Right lobe of liver (tissue), 6 donors: ENCODE data around the gene C6orf163. TPM values are rescaled to one million over a fixed set of nuclear protein-coding genes. Genes with fewer than 3 reads are reported as not detected.

Experiments used
- ATAC-seq, 4 donors: fragments of 200-7000 bp; cut with Tn5 transposase; one replicate each; pipeline ENCODE4 v1.9.1; 2020; ENCODE audit warnings: mild to moderate bottlenecking in 4 of 4, moderate library complexity in 4 of 4
- DNase-seq, 3 donors: peaks; one replicate each; pipeline ENCODE4 v3.0.0-alpha.2; 2020
- H3K27ac ChIP-seq, 3 donors: fragments of 200-600 bp; one replicate each; pipeline ENCODE4 v1.8.0; 2022
- H3K27me3 ChIP-seq, 2 donors: fragments of 200-600 bp; one replicate each; pipeline ENCODE4 v1.8.0; 2022
- H3K36me3 ChIP-seq, 4 donors: fragments of 200-600 bp; sonication (generic) in 1 of 4; one replicate each; pipeline versions ENCODE4 v1.5.1 to v1.8.0; 2017 to 2022; ENCODE audit warnings: control low read depth in 1 of 4
- H3K4me1 ChIP-seq, 4 donors: fragments of 200-600 bp; sonication (generic) in 1 of 4; one replicate each; pipeline versions ENCODE4 v1.5.1 to v1.8.0; 2017 to 2022; ENCODE audit warnings: control low read depth in 1 of 4
- H3K4me3 ChIP-seq, 3 donors: fragments of 200-600 bp; one replicate each; pipeline ENCODE4 v1.8.0; 2022
- H3K9me3 ChIP-seq, 4 donors: fragments of 200-600 bp; sonication (generic) in 1 of 4; one replicate each; pipeline versions ENCODE4 v1.5.1 to v1.8.0; 2017 to 2022; ENCODE audit warnings: control low read depth in 1 of 4
- POLR2A ChIP-seq: fragments of 450-650 bp; IDR thresholded peaks from one replicate; pipeline ENCODE4 v1.6.1; 2017; ENCODE audit warnings: antibody characterized with exemption, mild to moderate bottlenecking
- WGBS: methylation state at CpG from one replicate; pipeline ENCODE4 v1.1.6; 2018; ENCODE audit warnings: low coverage, low lambda C conversion rate; ENCODE audit not compliant: insufficient coverage; ENCODE audit errors: missing lambda C conversion rate; 5-methylcytosine and 5-hydroxymethylcytosine counted together
- intact Hi-C, 2 donors: fragments of 100-400 bp; cut with DNase I; formaldehyde crosslinking; loops; one replicate each; pipeline versions ENCODE4 v1.11.2 to v1.14.1; 2022
- total RNA-seq, 6 experiments: library from RNA; depleted of rRNA in 2 of 6; stranded (reverse); fragments of >200 nt in 2 of 6; fragmentation: NEBNext Ultra II Directional in 3 of 6; extraction: Animal tissue kit (Norgen Biotek cat#: 25700) in 3 of 6; gene quantifications; one replicate each; pipeline versions ENCODE4 v1.1.0 to v1.2.4, GENCODE V29; 2016 to 2023
- TF ChIP-seq, protein P1 (sequence below), 4 donors: fragments of 200-600 bp in 3 of 4; fragments of 450-650 bp in 1 of 4; IDR thresholded peaks; one replicate each; pipeline versions ENCODE4 v1.5.1 to v1.8.0; 2016 to 2022; ENCODE audit warnings: antibody characterized with exemption in 4 of 4, mild to moderate bottlenecking in 2 of 4
- donor health status: DM: no; HTN: yes; CAD: no.
- donor health status: DM: no; HTN: no; CAD: no.
- donor health status: DM: no; HTN: no; CAD: no.
- donor health status: DM: no; HTN: yes; CAD: no.
- donor health status: DM: no; HTN: yes; CAD: no.

The C6orf163 gene
- total RNA-seq, 6 experiments from 2014 or later = 0.55 to 1.7 (median 1.4) TPM

DNA sequence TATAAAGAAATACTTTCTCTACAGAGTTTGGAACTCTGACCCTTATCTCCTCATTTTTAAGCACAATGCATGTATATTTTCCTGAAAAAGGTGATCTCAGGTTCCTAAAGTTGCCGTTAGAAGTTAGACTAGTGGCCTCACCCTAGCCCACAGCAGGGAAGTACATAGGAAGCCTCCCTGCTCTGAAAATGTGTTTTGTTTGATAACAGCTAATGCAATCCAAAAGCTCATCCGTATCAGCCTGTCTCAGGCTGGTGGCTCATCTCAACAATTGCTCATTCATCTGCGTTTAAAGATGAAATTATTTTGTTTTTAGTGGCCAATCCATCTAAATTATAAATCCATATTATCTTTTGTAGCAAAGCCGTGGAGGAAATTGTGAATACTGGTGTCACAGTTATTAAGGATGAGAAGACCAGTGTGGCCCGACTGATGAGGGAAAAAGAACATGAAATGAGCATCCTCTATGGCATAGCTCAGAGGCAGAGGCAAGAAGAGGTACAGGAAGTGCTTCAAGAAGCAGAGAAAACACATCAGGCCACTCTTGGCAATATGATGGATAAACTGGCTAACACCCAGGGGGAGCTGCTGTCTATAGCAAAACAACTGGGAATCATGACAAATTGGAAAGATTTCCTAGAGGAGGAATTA is 20.1 kb downstream of the C6orf163 start:
- DNase-seq (no peak), ATAC-seq (no peak)
- 75% methylated on average over 5 of the region's 5 CpGs for WGBS

DNA sequence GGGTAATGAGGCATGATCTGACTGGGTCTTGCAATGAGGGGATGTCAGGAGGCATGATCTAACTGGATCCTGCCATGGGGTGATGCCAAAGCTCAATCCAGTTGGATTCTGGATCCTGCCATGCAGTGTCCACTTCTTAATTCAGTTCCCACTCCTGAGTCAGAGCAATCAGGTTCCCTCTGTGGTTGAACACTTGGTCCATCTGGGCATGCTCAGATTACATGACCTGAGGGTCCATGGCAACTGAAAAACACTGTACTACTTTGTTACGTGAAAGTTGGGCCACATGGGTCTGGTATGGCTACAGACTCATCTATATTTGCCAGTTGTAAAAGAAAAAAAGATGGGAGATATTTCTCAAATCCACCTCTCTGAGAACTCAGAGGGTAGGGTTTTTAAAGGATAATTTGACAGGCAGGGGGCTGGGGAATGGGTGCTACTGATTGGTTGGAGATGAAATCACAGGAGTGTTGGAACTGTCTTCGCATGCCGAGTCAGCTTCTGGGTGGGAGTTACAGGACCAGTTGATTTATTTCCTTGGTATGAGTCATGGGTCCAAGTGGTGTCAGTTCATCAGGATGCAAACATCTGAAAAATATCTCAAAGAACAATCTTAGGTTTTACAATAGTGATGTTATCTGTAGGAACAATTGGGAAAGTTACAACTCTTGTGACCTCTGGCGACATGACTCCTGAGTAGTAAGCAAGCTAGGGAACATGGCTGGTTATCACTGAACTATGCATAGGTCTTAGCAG is 21.6 kb downstream of the C6orf163 start:
- 92% methylated on average over 4 of the region's 4 CpGs for WGBS
- Histone ChIP-seq H3K36me3 (no peaks in the 10 kb centered on the region), H3K4me3 (no peak overlapping the region), H3K27me3 (no peaks in the 10 kb centered on the region), H3K9me3 (no peaks in the 10 kb centered on the region), H3K4me1 (no peaks in the 10 kb centered on the region), H3K27ac (no peak overlapping the region)
- intact Hi-C loops = no loop called here
- TF ChIP-seq, protein P1, sequence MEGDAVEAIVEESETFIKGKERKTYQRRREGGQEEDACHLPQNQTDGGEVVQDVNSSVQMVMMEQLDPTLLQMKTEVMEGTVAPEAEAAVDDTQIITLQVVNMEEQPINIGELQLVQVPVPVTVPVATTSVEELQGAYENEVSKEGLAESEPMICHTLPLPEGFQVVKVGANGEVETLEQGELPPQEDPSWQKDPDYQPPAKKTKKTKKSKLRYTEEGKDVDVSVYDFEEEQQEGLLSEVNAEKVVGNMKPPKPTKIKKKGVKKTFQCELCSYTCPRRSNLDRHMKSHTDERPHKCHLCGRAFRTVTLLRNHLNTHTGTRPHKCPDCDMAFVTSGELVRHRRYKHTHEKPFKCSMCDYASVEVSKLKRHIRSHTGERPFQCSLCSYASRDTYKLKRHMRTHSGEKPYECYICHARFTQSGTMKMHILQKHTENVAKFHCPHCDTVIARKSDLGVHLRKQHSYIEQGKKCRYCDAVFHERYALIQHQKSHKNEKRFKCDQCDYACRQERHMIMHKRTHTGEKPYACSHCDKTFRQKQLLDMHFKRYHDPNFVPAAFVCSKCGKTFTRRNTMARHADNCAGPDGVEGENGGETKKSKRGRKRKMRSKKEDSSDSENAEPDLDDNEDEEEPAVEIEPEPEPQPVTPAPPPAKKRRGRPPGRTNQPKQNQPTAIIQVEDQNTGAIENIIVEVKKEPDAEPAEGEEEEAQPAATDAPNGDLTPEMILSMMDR (IDR thresholded peaks at IDR 0.05) = no peak
- no peak for TF ChIP-seq POLR2A
- ATAC-seq (no peak), DNase-seq (no peak)

More for the DNA sequence above, 20.1 kb downstream of the C6orf163 start:
- Histone ChIP-seq H3K27me3 (no peaks in the 10 kb centered on the region), H3K4me1 (no peaks in the 10 kb centered on the region), H3K36me3 (no peaks in the 10 kb centered on the region), H3K4me3 (no peak overlapping the region), H3K27ac (no peak overlapping the region), H3K9me3 (no peaks in the 10 kb centered on the region)
- TF ChIP-seq, protein P1 (IDR thresholded peaks at IDR 0.05) = no peak
- no peak for TF ChIP-seq POLR2A
- intact Hi-C loops = no loop called here

DNA sequence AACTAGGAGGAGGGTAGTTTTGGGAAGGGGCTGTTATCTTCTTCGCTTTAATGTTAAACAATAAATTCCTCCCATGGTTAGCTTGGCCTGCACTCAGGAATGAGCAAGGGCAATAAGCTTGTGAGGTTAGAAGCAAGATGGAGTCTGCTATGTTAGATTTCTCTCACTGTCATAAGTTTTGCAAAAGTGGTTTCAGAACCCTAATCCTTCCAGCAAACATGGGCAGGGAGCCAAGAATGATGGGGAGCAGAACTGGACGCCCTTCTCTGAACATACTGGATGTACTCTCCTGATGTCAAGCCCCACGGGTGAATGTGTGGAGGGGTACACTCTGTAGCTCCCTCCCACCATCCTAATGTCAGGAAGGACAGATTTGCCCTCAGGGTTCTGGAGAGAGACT is 22.3 kb downstream of the C6orf163 start:
- no peak for TF ChIP-seq POLR2A
- TF ChIP-seq, protein P1 (IDR thresholded peaks at IDR 0.05) = no peak
- intact Hi-C loops = no loop called here
- H3K4me3 ChIP-seq = no peak overlapping the region
- DNase-seq = no peak
- H3K36me3 ChIP-seq = no peaks in the 10 kb centered on the region
- 83% methylated on average over 1 of the region's 3 CpGs for WGBS
- H3K9me3 ChIP-seq = no peaks in the 10 kb centered on the region
- H3K4me1 ChIP-seq = no peaks in the 10 kb centered on the region
- ATAC-seq = no peak
- no peak overlapping the region for H3K27ac ChIP-seq
- no peaks in the 10 kb centered on the region for H3K27me3 ChIP-seq

DNA sequence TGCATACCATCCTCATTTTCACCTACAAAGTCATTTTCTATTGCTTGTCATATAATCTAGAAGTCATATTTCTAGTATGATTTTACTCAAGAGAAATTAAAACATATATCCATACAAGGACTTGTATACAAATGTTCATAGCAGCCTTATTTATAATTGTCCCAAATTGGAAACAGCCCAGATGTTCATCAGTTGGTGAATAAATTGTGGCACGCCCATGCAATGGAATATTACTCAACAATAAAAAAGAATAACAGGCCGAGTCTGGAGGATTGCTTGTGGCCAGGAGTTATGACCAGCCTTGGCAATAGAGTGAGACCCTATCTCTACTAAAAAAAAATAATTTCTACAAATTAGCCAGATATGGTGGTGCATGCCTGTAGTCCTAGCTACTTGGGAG is 28.8 kb downstream of the C6orf163 start:
- H3K4me1 ChIP-seq = no peaks in the 10 kb centered on the region
- no peaks in the 10 kb centered on the region for H3K27me3 ChIP-seq
- intact Hi-C loops = no loop called here
- no peak overlapping the region for H3K27ac ChIP-seq
- H3K9me3 ChIP-seq = no peaks in the 10 kb centered on the region
- no peaks in the 10 kb centered on the region for H3K36me3 ChIP-seq
- TF ChIP-seq POLR2A = no peak
- TF ChIP-seq, protein P1 (IDR thresholded peaks at IDR 0.05) = no peak
- DNase-seq (no peak), ATAC-seq (no peak)
- no peak overlapping the region for H3K4me3 ChIP-seq
- 97% methylated on average over 2 of the region's 2 CpGs for WGBS
